Mononuclear cell (primary cell): ENCODE results near the gene SOX13. TPM values are rescaled to one million over a fixed set of nuclear protein-coding genes. Genes with fewer than 3 reads are reported as not detected.

Experiments used
- H3K27me3 ChIP-seq: 2 replicates; pipeline ENCODE4 v1.6.0; 2011; ENCODE audit warnings: low read length, control low read depth; ENCODE audit not compliant: insufficient read depth
- H3K4me1 ChIP-seq: 2 replicates; pipeline ENCODE4 v1.5.1; 2011; ENCODE audit warnings: mild to moderate bottlenecking, low read length, control low read depth; ENCODE audit not compliant: insufficient read depth
- H3K4me3 ChIP-seq: 2 replicates; pipeline ENCODE4 v1.5.1; 2011; ENCODE audit warnings: mild to moderate bottlenecking, low read length, moderate library complexity
- H3K9me3 ChIP-seq: 2 replicates; pipeline ENCODE4 v1.5.1; 2011; ENCODE audit warnings: low read depth, mild to moderate bottlenecking, control low read depth, low read length
- total RNA-seq: library from RNA; depleted of rRNA; stranded (reverse); fragments of >200 nt; gene quantifications from one replicate; pipeline ENCODE4 v1.2.3, GENCODE V29; 2012

SOX13 gene
- total RNA-seq, 1 donor, result 0.42 TPM

DNA sequence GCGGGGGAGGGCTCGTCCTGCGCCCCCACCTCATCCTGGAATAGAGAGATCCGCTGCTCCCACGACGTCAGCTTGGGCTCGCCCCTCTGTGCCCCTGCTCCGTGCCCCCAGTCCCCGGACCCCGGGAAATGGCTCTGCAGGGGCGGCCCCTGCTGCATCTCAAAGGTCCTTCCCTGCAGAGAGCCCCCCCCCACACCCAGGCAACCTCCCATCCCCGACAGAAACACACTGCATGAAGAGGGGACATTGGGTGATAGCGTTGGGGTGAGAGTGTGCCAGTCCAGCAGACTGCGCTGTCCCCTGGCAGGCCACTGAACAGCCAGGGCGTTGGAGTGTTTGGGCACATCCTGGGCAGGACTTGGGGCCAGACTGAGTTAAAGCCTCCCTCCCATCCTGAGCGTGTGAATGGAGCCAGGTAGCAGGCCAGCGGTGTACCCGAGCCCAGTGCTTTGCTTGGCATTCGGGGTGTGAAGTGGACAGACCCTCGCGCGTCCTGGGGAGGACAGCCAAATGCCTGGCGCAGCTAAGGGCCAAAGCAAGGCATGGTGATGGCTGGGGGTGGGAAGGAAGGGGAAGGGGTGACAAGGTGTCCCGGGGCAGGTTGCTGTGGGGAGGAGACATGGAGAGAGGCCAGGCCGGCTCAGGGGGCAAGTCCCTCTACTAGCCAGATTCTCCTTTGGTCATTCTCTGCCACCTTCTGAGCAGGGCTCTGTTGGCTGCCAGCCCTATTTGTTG lies 79.6 kb downstream of the SOX13 start:
- H3K4me3 ChIP-seq, result peak overlapping the region; percentile 44
- no peaks in the 10 kb centered on the region for H3K9me3 ChIP-seq
- peaks cover 14% of the 10 kb centered on the region for H3K27me3 ChIP-seq
- peaks cover 7% of the 10 kb centered on the region for H3K4me1 ChIP-seq

DNA sequence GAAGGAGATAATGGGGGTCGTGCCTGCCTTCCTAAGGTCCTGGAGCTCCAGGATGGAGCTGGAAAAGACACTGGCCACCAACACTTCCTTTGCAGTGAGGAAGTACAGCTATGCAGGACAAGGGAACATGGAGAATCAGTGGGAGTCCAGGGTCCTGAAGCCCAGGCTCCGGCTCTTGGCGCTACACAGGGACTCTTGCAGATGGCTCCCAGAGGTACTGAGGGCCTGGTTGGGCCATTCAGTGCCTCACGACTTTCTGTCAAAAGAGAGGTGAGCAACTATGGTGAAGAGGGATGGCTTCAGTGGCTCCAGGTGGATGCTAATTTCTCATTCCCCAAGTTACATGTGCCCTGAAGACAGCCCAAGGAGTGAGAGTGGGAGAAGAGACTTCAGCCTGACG lies 80.8 kb downstream of the SOX13 start:
- peaks cover 7% of the 10 kb centered on the region for H3K4me1 ChIP-seq
- no peak overlapping the region for H3K4me3 ChIP-seq
- no peaks in the 10 kb centered on the region for H3K9me3 ChIP-seq
- H3K27me3 ChIP-seq, result peaks cover 14% of the 10 kb centered on the region

DNA sequence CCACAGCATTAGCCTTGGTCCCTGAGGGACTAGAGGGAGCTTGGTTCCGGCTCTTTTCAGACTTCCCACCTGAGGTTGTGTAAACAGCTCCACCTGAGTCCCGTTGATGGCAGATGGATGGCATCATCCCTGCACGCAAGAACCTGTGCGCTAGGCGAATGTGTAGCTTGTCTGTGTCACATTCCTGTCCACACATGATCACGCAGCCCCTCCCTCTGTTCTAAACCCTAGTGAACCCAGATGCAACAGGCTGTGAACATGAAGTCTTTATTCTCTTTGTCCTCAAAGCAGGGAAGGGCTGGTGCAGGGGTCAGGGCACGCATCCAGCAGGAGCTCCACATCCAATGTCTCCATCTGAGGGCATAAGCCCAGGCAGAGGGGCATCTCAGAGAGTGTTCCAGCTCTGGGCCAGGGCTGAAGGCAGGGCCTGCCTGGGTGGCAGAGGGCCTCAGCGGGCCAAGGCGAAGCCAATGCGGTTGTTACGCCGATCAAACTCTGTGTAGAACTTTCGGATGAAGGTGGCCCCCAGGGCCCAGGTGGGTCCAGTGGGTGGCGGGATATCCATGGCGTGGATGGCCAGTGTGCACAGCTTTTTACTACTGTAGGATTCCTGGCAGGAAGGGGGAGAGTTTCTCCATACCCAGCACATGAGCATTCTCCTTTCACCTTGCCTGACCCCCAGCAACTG lies 81.8 kb downstream of the SOX13 start:
- H3K4me3 ChIP-seq, result no peak overlapping the region
- H3K9me3 ChIP-seq, result no peaks in the 10 kb centered on the region
- peaks cover 7% of the 10 kb centered on the region for H3K4me1 ChIP-seq
- peaks cover 14% of the 10 kb centered on the region for H3K27me3 ChIP-seq

DNA sequence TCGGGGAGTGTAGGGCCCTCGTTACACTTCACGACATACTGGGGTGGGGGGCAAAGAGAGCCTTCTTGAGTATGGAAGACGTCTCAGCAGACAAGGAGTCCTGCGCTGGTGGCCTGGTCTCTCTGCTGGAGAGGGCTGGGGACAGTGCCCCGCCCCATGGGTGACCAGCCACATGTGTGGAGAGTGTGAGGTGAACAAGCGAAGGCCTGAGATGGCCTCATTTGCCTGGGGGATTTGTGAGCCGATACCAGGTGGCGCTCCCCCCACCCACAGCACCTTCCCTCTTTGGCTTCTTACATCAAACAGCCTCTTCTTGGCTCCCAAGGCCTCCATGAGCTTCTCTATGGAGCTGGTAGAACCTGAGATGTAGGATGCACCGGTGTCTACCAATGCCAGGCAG lies 83.0 kb downstream of the SOX13 start:
- Histone ChIP-seq H3K4me1 (peaks cover 7% of the 10 kb centered on the region), H3K4me3 (no peak overlapping the region), H3K27me3 (peaks cover 11% of the 10 kb centered on the region), H3K9me3 (no peaks in the 10 kb centered on the region)

DNA sequence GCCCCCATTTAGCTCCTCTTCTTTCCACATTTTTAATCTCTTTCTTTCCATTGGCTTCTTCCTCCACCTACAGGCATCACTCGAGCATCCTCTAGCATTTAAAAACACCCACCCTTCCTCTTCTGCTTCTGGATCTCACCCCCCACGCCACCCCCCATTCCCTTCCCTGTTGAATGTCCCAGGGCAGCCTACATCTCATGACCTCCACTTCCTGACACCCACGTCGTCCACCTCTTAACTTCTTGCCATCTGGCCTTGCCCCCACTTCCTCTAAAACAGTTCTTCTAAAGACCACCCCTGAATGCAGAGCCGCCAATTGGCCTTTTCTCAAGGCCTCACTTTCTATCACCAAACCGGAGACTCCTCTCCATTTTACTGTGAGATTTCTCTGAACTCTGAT lies 85.0 kb downstream of the SOX13 start:
- Histone ChIP-seq H3K27me3 (peaks cover under 1% of the 10 kb centered on the region), H3K9me3 (no peaks in the 10 kb centered on the region), H3K4me3 (no peak overlapping the region), H3K4me1 (no peaks in the 10 kb centered on the region)

DNA sequence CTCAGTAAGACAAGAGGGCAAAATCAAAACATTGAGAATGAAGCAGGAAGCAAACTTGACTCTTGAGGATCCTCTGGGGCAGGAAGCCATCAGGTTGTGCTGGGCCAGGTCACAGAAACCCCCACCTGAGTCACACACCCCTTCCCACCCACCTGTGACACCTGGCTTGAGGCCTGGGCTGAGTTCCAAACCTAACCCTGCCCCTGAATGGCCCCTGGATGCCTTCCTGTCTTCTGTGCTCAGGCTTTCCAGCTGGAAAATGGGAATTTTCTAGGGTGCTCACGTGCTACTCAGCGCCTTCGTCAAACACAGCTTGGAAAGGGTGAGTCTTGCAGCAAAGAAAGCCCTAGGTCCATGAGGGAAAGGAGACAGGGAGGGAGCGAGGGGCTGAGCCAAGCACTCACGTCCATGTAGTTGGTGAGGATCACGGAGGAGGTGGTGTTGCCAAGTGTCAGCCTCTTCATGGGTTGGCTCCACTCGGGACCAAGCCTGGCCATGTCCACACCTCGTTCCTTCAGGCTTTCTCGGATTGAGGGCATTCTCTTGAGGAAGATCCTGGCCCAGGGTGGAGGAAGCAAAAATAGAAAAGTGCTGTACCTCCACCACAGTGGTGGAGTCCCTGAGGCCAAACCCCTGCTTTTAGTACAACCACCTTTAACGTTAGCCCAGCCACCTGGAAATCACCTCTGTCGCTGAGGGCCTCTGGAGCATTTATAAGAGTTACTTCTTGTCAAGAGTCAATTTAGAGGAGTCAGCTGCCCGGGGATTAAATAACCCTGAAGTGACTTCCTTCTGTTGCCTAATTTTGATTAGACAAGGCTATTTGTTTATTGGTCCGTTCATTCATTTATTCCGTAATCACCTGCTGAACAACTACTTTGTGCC lies 88.9 kb downstream of the SOX13 start:
- H3K27me3 ChIP-seq, result no peaks in the 10 kb centered on the region
- H3K4me1 ChIP-seq, result no peaks in the 10 kb centered on the region
- H3K4me3 ChIP-seq, result no peak overlapping the region

DNA sequence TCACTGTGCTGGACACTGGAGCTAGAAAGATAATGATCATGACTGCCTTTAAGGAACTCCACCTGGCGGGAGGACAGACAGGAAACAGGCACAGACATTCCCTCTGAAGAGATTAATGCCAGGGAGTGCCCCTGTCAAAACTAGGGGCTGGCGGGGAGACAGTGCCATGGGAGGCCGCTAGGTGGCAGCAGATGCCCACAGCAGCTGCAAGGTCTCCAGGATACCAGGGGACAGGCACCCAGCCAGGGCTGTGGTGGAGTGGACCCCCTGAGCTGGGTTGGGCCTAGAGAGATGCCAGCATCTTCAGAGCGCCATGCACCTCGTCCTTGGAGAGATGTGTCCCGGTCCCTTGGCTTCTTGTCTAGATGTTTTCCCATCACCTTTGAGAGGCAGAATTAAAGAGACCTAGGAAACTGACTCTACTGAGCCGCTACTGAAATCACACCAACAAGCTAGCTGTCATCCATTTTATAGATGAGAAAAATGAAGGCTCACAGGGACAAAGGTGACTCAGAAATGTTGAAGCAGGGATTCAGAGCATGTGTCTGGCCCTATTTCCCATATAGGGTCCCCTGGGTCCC lies 89.7 kb downstream of the SOX13 start:
- no peaks in the 10 kb centered on the region for H3K4me1 ChIP-seq
- no peaks in the 10 kb centered on the region for H3K9me3 ChIP-seq
- H3K4me3 ChIP-seq, result no peak overlapping the region
- H3K27me3 ChIP-seq, result no peaks in the 10 kb centered on the region

More for the DNA sequence above, 88.9 kb downstream of the SOX13 start:
- H3K9me3 ChIP-seq, result no peaks in the 10 kb centered on the region

DNA sequence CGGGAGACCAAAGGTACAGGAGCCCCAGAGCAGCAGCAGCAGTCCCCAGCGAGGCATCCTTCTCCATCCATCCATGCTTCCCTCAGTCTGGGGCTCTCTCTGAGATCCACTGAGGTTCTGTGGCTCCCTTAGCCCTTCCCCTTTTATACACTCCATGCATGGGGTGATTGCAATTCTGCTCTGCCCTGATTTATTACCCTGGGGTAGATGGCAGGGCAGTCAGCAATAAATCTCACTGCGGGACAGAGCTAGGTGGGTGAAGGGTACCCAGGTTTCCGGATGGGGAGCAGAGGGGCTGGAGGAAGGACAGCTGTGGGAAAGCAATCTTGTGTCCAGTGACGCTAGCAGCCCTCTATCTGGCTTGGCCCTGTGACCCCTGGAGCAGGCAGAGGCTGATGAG lies 93.3 kb downstream of the SOX13 start, which contains the start of gene REN:
Gene REN (minus strand): TSS at position 119 of the 400 bp plus-strand sequence. CDS start 44 bp downstream, at position 75.
- no peaks in the 10 kb centered on the region for H3K27me3 ChIP-seq
- H3K4me3 ChIP-seq, result no peak within 1 kb of the TSS
- no peaks in the 10 kb centered on the region for H3K4me1 ChIP-seq
- H3K9me3 ChIP-seq, result peaks cover 22% of the 10 kb centered on the region

DNA sequence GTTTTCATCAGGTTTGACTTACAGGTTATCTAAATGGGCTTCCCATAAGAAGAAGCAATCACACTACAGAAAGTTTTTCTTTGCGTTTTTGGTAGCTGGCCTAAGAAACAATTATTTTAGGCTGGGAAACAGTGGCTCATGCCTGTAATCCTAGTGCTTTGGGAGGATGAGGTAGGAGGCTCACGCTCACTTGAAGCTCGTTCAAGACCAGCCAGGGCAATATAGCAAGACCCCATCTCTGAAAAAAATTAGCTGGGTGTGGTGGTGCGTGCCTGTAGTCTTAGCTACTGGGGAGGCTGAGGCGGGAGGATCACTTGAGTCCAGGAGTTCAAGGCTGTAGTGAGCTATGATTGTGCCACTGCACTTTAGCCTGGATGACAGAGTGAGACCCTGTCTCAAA lies 94.8 kb downstream of the SOX13 start:
- no peak overlapping the region for H3K4me3 ChIP-seq
- H3K9me3 ChIP-seq, result peaks cover 22% of the 10 kb centered on the region
- no peaks in the 10 kb centered on the region for H3K27me3 ChIP-seq
- no peaks in the 10 kb centered on the region for H3K4me1 ChIP-seq

DNA sequence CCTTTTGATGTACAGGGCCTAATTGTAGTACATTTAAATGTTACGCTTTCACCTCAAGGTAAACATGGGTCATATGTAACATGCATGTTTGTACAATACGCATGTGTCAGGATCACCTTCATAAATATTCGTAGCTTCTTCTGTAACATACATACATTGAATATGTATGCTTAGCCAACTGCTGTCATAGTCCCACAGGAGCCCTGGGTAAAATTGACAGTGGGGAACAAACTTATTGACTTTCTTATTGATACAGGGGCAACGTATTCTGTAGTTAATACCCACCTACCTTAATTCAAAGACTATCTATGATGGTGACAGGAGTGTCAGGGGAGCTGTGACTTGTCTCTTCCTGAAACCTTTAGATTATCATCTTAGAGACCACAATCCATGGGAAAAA lies 96.9 kb downstream of the SOX13 start:
- Histone ChIP-seq H3K27me3 (no peaks in the 10 kb centered on the region), H3K4me3 (no peak overlapping the region), H3K4me1 (no peaks in the 10 kb centered on the region), H3K9me3 (peaks cover 22% of the 10 kb centered on the region)

DNA sequence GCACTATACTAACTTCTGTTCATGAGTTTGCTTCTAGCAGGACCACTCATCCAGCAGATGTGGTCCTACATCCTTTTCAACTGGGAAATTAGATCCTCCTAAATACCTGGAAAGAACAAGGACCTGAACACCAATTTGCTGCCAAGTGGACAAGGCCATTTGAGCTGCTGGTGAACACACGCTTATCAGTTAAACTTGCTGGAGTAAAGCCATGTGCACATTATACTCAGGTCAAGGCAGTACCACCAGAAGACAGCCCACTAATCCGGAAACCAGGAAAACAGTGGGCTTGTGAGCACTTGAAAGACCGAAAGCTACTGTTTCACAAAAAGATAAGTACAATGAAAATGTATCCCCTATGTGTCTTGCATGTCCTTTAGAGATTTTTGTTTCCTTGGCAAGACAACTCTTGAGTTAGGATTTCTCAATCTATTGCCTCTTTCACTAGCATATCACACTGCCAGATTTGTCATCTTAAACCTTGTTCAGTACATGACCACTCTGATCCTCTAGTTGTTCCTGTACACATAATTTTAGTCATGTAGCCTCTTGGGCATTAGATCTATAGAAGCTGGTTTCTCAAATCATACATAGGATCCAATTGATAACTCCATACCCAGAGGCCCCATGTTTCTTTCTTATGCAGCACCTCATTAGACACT lies 97.7 kb downstream of the SOX13 start:
- H3K4me3 ChIP-seq, result no peak overlapping the region
- H3K27me3 ChIP-seq, result no peaks in the 10 kb centered on the region
- H3K9me3 ChIP-seq, result peaks cover 22% of the 10 kb centered on the region
- no peaks in the 10 kb centered on the region for H3K4me1 ChIP-seq

DNA sequence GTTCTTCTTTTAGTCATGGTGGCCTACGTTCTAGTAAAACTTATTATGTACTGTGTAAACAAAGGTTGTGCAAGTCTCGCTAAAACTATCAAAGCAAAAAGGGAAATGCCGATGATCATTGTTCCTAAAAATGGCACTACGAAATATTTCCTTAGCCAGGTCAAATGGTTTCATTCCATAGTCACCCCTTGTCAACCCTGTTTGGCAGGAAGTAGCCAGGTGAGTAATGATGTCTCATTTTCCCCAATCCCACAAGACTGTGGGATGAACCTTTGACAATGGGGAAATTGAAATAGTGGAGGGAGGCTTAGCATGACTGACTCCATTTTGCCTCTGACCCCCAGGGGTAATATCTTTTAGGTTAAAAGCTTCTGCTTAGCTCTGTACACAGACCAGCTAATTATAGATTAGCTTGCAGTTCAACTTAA lies 98.8 kb downstream of the SOX13 start:
- Histone ChIP-seq H3K4me1 (no peaks in the 10 kb centered on the region), H3K27me3 (no peaks in the 10 kb centered on the region), H3K4me3 (no peak overlapping the region), H3K9me3 (peaks cover 22% of the 10 kb centered on the region)

DNA sequence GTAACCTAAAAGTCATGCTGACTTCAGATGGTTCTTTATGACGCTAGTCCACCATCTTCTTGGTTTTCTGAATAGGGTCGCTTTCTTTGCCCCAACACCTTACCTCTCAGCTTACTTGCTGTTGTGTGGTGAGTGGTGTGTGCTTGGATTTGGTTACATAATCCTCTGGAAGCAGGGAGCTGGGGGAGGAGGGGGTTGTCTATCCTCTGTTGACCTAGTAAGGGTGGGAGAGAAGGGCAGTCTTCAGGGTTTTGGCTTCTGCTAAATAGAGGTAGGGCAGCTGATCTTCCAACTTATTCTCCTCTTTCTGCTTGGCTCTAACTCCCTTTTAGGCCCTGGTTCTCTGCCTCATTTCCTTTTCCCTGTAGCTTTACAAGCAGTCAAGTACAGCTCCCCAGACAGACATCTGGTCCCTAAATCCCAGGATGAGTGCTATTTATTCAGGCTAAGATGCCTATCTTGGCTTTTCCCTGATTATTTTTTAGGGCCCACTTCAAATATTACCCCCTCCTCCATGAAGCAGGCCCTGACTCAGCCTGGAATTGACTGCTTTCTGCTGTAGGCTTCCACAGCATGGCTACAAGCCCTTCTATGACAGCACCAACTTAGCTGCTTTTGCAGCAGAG lies 99.6 kb downstream of the SOX13 start:
- Histone ChIP-seq H3K9me3 (peaks cover 22% of the 10 kb centered on the region), H3K4me1 (no peaks in the 10 kb centered on the region), H3K27me3 (no peaks in the 10 kb centered on the region), H3K4me3 (no peak overlapping the region)

DNA sequence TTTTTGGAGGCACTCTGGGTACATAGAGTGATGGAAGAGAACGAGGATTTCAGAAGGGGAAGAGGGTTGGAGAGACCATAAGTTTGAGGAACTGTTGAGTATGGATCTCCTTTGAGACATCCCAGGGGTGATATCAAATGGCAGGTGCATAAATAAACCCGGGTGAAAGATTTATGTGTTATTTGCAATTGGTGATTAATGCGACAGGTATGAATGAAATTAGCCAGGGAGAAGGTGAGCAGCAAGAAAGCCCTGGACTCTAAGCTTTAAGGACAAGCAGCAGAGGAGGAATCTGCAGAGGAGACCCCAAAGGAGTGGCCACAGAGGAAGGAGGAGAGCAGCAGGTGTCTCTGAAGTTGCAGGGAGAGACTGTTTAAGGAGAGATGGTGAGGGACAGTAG lies 102.0 kb downstream of the SOX13 start:
- H3K4me3 ChIP-seq, result no peak overlapping the region
- H3K4me1 ChIP-seq, result no peaks in the 10 kb centered on the region
- no peaks in the 10 kb centered on the region for H3K27me3 ChIP-seq
- H3K9me3 ChIP-seq, result peaks cover 10% of the 10 kb centered on the region
